Esophagus muscularis mucosa (tissue), 4 donors: ENCODE results near the gene TALDO1. TPM values are rescaled to one million over a fixed set of nuclear protein-coding genes. Genes with fewer than 3 reads are reported as not detected.

Experiments
- DNase-seq: peaks from one replicate; pipeline ENCODE4 v3.0.0-alpha.2; 2017; ENCODE audit errors: extremely low spot score
- H3K27ac ChIP-seq, 4 donors: fragments of 200-600 bp; sonication (generic); replicated peaks in 1 of 4; 1 replicate in 3 of 4; 2 replicates in 1 of 4; pipeline ENCODE4 v1.5.1; 2016 to 2019; ENCODE audit warnings: mild to moderate bottlenecking in 1 of 4
- H3K27me3 ChIP-seq, 4 donors: fragments of 200-600 bp; sonication (generic); one replicate each; pipeline versions ENCODE4 v1.5.1 to v1.6.0; 2016 to 2019
- H3K36me3 ChIP-seq, 4 donors: fragments of 200-600 bp; sonication (generic); one replicate each; pipeline ENCODE4 v1.5.1; 2016 to 2019
- H3K4me1 ChIP-seq, 4 donors: fragments of 200-600 bp; sonication (generic); one replicate each; pipeline ENCODE4 v1.5.1; 2016 to 2019
- H3K4me3 ChIP-seq, 4 donors: fragments of 200-600 bp; sonication (generic); 1 replicate in 2 of 4; 2 replicates in 2 of 4; pipeline ENCODE4 v1.5.1; 2016 to 2019; ENCODE audit warnings: mild to moderate bottlenecking in 4 of 4, moderate library complexity in 1 of 4
- H3K9me3 ChIP-seq, 4 donors: fragments of 200-600 bp; sonication (generic); 1 replicate in 3 of 4; 2 replicates in 1 of 4; pipeline ENCODE4 v1.5.1; 2016 to 2019
- EP300 ChIP-seq: sonication (generic); formaldehyde crosslinking; IDR thresholded peaks from one replicate; pipeline ENCODE4 v1.6.1; 2017; ENCODE audit warnings: antibody characterized with exemption
- POLR2A ChIP-seq: fragments of 450-650 bp; IDR thresholded peaks from one replicate; pipeline ENCODE4 v1.6.1; 2017; ENCODE audit warnings: antibody characterized with exemption, moderate library complexity, mild to moderate bottlenecking, low read depth
- POLR2AphosphoS5 ChIP-seq, 2 donors: sonication (generic); formaldehyde crosslinking; IDR thresholded peaks; one replicate each; pipeline ENCODE4 v1.6.1; 2017; ENCODE audit warnings: antibody characterized with exemption in 2 of 2
- WGBS: methylation state at CpG from one replicate; pipeline ENCODE4 v1.1.5; 2018; 5-methylcytosine and 5-hydroxymethylcytosine counted together
- intact Hi-C: fragments of 100-400 bp; cut with DNase I; formaldehyde crosslinking; loops from one replicate; pipeline ENCODE4 v1.15.1; 2023
- total RNA-seq, 4 donors: library from RNA; depleted of rRNA; stranded (reverse); fragments of >200 nt; gene quantifications; one replicate each; pipeline versions ENCODE4 v1.1.0 to v1.2.1, GENCODE V29; 2016
- TF ChIP-seq, protein P1 (sequence below), 3 experiments: fragments of 200-600 bp in 2 of 3; fragments of 450-650 bp in 1 of 3; sonication (generic) in 2 of 3; IDR thresholded peaks; one replicate each; pipeline ENCODE4 v1.5.1; 2017 to 2019; ENCODE audit warnings: antibody characterized with exemption in 3 of 3, mild to moderate bottlenecking in 2 of 3, moderate library complexity in 1 of 3

TALDO1 gene
- total RNA-seq, 4 donors from 2014 or later: 168 to 231 (median 186) TPM

DNA sequence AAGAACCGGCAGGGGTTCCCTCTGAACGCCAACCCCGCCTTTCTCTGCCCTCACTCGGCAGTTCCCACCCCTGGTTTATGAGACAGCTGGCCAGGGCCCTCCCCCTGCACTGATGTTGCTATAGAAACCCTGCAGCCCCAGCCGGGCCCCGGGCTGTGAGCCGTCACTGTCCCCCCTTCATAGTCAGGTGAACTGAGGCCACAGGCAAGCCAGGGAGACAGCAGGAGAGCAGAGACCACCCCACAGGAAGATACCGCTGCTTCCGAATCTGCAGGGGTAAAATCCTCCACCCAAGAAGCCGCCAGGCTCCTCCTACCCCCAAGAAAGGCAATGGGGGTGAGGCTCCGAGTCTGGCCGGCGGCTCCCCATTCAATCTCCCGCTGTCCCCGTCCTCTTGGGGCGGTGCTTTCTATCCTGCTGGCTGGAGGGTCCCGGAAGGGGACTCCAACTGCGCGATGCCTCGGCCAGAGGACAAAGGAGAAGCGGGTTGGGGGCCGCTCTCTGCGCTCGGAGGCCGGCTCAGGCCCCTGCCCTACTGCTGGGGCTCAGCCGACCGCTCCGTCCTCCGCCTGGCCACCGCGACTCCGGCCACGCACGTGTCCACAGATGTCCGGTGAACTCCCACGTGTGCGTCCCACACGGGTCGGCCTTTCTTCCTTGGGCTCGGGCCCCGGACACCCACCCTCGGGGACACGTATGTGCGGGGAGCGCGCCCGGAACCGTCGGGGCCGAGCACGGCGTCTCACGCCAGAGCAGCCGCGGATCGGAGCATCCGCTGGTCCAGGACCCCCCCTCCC lies 50.2 kb downstream of the TALDO1 start:
- Histone ChIP-seq H3K9me3 (no peaks in the 10 kb centered on the region), H3K27ac (peak overlapping the region; percentile 84 to 93 (median 90)), H3K36me3 (peaks cover 7 to 50% (median 44%) of the 10 kb centered on the region in 4 donors), H3K4me1 (peaks cover 32 to 49% (median 37%) of the 10 kb centered on the region in 4 donors), H3K4me3 (peak overlapping the region; percentile 59 to 93 (median 84)), H3K27me3 (no peaks in the 10 kb centered on the region)
- TF ChIP-seq EP300: no peak
- TF ChIP-seq, protein P1, sequence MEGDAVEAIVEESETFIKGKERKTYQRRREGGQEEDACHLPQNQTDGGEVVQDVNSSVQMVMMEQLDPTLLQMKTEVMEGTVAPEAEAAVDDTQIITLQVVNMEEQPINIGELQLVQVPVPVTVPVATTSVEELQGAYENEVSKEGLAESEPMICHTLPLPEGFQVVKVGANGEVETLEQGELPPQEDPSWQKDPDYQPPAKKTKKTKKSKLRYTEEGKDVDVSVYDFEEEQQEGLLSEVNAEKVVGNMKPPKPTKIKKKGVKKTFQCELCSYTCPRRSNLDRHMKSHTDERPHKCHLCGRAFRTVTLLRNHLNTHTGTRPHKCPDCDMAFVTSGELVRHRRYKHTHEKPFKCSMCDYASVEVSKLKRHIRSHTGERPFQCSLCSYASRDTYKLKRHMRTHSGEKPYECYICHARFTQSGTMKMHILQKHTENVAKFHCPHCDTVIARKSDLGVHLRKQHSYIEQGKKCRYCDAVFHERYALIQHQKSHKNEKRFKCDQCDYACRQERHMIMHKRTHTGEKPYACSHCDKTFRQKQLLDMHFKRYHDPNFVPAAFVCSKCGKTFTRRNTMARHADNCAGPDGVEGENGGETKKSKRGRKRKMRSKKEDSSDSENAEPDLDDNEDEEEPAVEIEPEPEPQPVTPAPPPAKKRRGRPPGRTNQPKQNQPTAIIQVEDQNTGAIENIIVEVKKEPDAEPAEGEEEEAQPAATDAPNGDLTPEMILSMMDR (IDR thresholded peaks at IDR 0.05): no peak
- no peak for TF ChIP-seq POLR2A
- peak; percentile 23 to 26 for TF ChIP-seq POLR2AphosphoS5 (IDR thresholded peaks at IDR 0.05)
- peak; percentile 94 for DNase-seq
- whole genome bisulfite sequencing: 0% methylated on average over 10 of the region's 57 CpGs
- intact Hi-C loops: no loop called here

DNA sequence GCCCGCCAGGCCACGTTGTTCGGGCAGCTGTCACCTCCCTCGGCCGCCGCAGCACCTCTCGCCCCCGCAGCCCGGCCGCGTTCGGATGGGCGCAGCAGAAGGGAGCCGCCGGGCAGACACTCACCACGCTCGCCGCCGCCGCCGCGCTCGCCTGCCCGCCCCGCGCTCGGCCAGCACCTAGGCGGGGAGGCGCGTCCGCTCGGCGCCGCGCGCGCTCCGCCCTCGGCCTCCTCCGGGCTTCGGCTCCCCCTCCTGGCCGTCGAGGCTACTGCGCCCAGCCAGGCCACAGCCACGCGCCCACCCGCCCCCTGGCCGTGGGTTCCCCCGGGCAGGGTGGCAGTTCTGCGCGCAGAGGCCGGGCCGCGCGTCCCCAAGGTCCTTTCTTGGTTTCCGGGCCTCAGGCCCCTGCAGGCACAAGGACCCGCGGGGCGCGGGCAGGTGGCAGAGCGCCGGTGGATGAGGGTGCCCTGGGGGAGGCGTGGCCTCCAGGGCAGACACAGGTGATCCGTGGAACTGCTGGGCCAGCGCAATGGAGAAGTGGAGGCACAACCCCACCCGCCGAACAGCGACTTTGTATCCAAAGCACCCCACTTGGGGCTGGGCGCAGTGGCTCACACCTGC lies 50.9 kb downstream of the TALDO1 start, which contains the start of gene SLC25A22:
Gene SLC25A22, minus strand, starts transcription at position 189 of the 621 bp plus-strand sequence. CDS start 3,275 bp downstream, outside the sequence.
- Histone ChIP-seq H3K36me3 (peaks cover 14 to 49% (median 45%) of the 10 kb centered on the region in 4 donors), H3K27me3 (no peaks in the 10 kb centered on the region), H3K4me3 (peak within 1 kb of the TSS; percentile 59 to 93 (median 84)), H3K9me3 (no peaks in the 10 kb centered on the region), H3K4me1 (peaks cover 32 to 50% (median 37%) of the 10 kb centered on the region in 4 donors), H3K27ac (peak within 1 kb of the TSS; percentile 84 to 93 (median 90))
- 20% methylated on average over 9 of the region's 69 CpGs for WGBS
- DNase-seq: no peak
- intact Hi-C loops: no loop called here
- TF ChIP-seq POLR2A (no peak), EP300 (no peak), POLR2AphosphoS5 (IDR thresholded peaks at IDR 0.05) (no peak)
- TF ChIP-seq, protein P1 (IDR thresholded peaks at IDR 0.05): peak; percentile 87 to 96 (median 90)

DNA sequence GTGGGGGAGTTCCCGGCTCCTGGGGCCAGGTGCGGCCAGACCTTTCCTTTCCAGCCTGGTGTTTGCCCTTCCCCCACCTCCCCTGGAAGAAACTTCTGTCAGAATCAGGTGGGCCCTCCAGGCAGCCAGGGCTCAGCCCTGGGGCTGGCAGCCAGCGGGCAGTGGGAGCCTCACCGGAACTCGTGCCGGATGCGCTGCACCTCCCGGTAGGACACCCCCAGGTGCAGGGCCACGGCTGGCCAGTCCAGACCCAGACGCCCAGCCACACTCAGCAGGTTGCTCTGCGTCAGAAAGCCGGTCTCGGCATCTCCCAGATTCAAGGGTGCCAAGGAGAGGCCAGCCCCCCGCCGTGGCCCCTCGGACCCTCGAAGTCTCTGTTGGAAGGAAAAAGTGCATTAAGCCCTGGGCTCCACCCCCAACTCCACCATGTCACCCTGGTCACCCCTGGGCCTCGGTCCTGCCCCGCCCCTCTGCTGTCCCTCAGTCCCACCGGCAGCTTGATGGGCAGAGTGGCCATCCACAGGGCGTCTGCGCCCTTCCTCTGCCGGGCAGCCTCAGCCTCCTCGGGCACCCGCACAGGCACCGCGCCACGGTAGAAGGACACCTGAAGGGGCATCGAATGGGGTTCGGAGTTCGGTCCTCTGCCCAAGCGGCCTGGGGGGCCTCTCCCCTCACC lies 52.5 kb downstream of the TALDO1 start:
- H3K36me3 ChIP-seq: peaks cover 14 to 44% (median 40%) of the 10 kb centered on the region in 4 donors
- no peaks in the 10 kb centered on the region for H3K9me3 ChIP-seq
- 88% methylated on average over 7 of the region's 32 CpGs for WGBS
- no peaks in the 10 kb centered on the region for H3K27me3 ChIP-seq
- H3K27ac ChIP-seq: no peak overlapping the region
- no peak for TF ChIP-seq POLR2A
- TF ChIP-seq, protein P1 (IDR thresholded peaks at IDR 0.05): no peak
- no peak for TF ChIP-seq EP300
- no peak for TF ChIP-seq POLR2AphosphoS5 (IDR thresholded peaks at IDR 0.05)
- peaks cover 43 to 56% (median 47%) of the 10 kb centered on the region in 4 donors for H3K4me1 ChIP-seq
- no peak overlapping the region for H3K4me3 ChIP-seq
- intact Hi-C loops: no loop called here
- no peak for DNase-seq

DNA sequence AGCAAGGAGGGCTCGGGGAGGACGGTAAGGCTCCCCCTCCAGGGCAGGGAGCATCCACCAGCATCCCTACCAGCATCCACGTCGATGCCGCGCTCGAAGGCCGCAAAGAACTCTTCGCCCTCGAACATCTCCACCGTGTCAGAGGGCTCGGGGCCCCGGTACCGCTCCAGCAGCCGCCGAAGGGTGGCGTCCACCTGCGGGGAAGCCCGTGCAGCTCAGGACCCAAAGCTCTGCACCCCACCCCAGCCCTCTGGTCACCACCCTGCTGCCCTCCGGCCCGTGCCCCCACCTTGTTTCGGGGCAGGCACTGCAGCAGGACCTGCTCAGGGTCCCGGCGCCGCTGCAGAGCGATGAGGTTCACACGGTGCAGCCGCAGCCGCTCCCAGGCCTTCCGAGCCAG lies 53.2 kb downstream of the TALDO1 start:
- Histone ChIP-seq H3K27ac (no peak overlapping the region), H3K27me3 (no peaks in the 10 kb centered on the region), H3K4me1 (peaks cover 39 to 56% (median 47%) of the 10 kb centered on the region in 4 donors), H3K9me3 (no peaks in the 10 kb centered on the region), H3K4me3 (no peak overlapping the region), H3K36me3 (peaks cover 14 to 44% (median 40%) of the 10 kb centered on the region in 4 donors)
- no peak for DNase-seq
- intact Hi-C loops: no loop called here
- TF ChIP-seq EP300 (no peak), POLR2A (no peak), POLR2AphosphoS5 (IDR thresholded peaks at IDR 0.05) (no peak)
- TF ChIP-seq, protein P1 (IDR thresholded peaks at IDR 0.05): no peak
- 91% methylated on average over 22 of the region's 30 CpGs for WGBS
